HG02973 (cell line): ENCODE measurements around the gene CAMK2D.

ENCODE experiments used
- ATAC-seq: cut with Tn5 transposase; IDR thresholded peaks from one replicate; pipeline ENCODE4 v1.9.1; 2021; ENCODE audit warnings: moderate library complexity; ENCODE audit not compliant: unreplicated experiment

Gene CAMK2D

GRCh38 chr4:113643505-113643904 lies 118.0 kb downstream of the CAMK2D start:
- ATAC-seq = no peak

DNA sequence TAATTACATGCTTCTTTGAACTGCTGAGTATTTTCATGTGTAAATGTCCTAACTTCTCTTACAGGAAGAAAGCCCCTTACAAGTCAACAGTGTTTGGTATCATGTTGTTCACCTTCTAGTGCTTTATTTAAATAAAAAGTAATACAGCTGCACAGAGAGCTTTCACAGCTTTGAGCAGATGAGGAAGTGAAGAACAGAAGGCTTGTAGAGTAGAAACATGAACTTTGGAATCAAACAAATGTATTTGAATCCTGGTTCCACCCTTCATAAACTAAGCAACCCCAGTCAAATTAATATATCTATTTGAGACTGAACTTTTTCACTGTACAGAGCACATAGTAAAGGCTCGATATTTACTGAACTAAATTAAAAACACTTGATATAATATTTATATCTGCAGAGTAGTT lies 120.5 kb downstream of the CAMK2D start:
- ATAC-seq = peak; percentile 60

DNA sequence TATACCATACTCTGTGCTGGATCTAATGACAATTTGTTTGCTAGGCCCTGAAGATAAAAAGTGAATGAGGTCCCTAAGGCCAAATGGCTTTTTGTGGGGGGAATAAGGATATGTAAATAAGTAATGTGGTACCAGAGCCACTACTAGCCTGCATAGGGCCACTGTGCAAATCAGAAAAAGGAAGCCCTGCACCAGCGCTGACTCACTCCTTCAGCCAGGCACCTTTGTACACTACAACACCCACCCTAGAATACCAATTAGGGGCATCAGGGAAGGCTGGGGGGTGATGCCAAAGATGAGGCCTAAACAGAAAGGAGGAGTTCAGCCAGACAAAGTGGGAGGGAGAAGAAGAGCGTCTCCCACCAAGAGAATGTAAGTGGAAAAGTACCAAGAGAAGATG lies 122.2 kb downstream of the CAMK2D start:
- ATAC-seq = peak; percentile 29

DNA sequence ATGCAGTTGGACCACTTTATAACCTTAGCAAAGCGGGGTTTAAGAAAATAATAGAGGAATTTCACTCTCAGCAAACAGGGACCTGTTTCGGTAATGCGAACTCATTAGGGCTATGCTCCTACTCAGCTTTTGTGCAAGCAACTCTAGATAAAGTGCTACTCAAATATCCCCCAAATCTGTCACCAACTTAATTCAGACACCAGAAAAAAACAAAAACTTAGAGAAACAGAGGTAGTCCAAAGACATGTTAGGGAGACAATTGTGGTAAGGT lies 123.0 kb downstream of the CAMK2D start:
- no peak for ATAC-seq

DNA sequence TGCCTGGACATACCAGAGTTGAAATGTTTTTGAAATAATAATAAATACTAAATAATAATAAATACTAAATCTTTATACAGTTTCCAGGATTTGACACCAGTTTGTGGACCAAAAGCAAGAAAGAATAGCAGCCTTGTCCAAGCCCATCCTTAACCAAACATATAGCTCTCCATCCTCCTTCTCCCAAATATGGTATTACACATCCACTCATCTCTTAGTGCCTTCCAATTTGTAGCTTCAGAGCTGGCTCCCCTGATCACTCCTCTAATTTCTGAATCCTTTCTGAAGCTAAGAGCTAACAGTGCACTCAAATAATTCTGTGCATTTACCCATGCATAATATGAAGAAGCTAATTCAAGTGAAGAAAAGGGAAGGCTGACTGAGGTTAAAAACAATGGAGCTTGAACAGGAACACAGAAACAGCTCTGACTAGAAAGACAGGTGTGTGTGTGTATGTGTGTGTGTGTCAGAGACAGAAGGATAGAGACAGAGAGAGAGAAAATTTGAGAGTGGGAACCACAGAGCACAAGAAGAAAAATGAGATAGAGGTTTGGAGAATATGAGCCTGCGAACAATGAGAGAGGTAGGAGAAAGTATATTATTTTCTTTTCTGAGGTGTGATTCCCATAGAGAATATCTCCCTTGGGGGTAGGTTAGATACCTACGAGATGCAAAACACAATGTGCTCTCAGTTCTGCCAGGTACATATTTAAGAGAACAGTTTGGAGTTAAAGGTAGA lies 123.5 kb downstream of the CAMK2D start:
- no peak for ATAC-seq

- no peak for ATAC-seq
Observed at GRCh38 chr4:113637363-113637762, 124.2 kb downstream of the CAMK2D start.

DNA sequence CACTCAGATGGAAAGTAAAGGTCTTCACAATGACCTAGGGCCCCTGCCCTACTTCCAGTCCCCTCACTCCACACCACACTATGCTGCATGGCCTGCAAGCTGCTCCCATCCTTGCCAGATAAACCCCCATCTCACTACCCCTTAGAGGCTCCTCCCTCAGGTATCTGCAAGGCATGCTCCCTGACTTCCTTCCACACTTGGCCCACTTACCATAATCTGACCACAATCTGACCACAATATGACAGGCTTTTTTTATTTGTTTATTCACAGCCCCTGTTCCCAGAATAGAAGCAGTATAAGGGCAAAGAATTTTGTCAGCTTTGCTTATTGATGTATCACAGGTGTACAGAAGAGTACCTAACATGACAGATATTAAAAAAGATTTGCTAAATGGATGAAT lies 124.7 kb downstream of the CAMK2D start:
- ATAC-seq = peak; percentile 15

GRCh38 chr4:113636438-113636818 lies 125.1 kb downstream of the CAMK2D start:
- ATAC-seq = peak; percentile 39

DNA sequence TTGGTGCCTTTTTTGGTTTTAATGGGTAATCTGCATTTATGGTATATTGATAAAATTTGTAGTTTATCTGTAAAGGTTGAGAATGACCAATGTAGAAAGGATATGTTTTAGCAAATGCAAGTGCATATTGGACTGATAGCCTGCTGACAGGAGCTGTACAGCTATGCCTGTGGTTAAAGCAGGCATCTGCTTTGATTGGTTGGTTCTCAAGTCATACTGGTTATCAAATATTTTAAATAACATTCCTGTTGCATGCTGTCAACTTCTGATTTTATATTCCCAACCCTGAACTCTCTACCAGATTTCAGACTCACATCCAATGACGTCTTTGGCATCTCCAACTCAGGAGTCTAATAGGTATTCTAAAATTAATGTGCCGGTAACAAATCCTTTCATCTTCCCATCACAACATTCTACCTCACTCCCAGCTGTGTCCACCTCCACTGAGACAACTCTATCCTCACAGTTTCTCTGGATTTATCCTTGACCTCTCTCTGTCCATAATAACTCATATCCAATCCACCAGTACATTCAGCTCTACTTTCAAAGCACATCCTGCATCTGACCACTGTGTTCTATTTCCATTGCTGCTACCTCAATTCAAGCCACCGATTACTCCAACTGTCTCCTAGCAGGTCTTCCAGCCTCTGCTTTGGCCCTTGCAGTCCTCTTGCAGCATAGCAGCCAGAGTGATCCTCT lies 125.7 kb downstream of the CAMK2D start:
- no peak for ATAC-seq

- no peak for ATAC-seq
Observed at GRCh38 chr4:113634081-113634969, 127.2 kb downstream of the CAMK2D start.

DNA sequence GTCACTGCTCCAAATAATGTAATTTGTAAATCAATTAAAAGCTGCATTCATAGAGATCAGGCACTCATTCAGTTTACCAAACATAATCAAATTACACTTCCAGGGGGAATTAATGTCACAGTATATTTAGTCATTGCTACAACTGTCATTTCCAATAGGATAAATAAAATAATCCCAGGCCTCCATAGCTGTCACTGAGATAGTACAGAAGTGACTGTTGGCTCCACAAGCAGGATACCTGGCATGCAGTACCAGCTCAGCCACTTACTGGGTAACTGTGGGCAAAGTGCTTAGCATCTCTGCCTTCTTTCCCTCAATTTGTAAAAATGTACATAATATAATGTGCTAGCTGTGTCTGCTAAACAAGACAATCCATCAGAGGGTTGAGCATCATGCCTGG lies 128.1 kb downstream of the CAMK2D start:
- no peak for ATAC-seq

- ATAC-seq = no peak
Observed at GRCh38 chr4:113628711-113629110, 132.8 kb downstream of the CAMK2D start.

DNA sequence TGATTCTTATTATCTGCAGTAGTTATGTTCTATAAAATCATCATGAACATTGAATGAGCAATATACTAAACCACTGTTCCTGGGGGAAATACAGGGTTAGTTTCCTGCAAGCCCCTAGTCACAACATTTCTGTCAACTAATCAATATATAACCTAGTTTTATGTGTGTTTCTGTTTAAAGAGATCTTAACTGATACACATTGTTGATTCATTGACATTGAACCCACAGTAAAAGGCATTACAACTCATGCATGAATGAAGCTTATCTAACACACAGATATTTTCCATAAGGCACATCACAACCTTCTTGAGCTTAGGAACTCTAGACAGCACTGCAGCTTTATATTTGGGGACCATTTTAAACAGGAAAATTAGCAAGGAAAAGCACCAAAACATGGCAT lies 134.2 kb downstream of the CAMK2D start:
- no peak for ATAC-seq

DNA sequence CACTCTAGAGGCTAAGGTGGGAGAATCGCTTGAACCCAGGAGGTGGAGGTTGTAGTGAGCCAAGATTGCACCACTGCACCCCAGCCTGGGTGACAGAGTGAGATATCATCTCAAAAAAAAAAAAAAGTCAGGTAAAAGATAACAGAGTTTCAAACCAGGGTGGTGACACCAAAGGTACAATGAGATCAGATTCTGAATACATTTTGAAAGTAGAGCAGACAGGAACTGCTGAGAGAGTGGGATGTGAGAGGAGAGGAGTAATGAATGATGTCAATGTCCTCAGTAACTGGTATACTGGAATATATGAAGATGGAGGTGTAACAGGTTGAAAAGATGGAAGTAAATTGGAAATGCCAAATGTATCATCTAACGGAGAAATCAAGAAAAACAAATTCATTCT lies 135.6 kb downstream of the CAMK2D start:
- ATAC-seq = no peak

DNA sequence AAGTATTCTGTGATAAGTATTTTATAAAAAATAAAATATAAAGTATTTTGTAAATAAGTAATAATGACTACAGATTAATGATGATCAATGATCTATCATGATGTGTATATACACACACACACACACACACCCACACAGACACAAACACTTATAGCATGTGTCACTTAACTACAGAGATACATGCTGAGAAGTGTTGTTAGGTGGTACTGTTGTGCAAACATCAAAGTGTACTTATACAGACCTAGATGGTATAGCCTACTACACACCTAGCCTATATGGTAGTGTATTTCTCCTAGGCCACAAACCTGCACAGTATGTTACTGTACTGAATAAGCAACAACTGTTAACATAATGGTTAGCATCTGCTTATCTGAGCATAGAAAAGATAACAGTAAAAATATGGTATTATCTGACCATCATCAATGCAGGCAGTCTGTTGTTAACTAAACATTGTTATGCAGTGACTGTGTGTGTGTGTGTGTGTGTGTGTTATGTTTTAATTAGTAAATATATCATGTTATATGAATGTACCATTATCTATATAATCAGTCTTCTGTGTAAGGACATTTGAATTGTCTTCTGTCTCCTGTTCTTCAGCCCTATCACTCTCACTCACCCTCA lies 138.2 kb downstream of the CAMK2D start:
- ATAC-seq = no peak

DNA sequence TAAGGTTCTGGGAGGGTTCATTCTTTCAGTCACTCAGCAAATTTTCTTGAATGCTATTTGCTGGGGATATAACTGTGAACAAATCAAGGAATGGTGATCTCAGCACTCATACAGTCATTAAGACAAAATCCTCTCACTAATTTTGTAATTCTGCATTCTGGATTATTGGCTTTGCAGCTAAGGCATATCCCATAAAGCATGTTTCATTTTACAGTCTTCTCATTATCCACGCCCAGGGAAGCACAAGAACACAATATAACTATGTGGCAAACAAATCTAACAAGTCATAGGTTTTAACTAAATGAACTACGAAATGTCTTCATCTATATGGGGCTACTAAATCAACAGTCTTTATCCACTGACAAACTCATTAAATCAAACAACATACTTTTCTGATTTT lies 139.9 kb downstream of the CAMK2D start:
- ATAC-seq = no peak

DNA sequence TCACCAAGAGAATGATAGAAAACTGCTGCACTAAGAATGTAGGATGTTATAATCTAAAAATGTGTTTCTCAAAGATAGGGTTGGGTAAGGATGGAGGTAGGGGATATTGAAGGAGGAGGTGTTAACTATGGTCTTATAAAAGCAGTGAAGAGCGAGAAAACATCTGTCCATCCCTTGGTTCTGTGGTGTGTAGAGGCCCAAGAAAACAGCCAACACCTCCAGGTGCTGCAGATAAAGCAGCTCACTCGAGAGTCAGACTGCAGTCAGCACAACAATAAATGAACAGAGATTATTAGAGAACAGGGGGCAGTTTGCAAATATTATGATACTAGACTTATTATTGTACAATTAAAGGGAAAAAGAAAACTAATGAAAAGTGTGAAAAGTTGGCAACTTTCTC lies 141.5 kb downstream of the CAMK2D start:
- ATAC-seq = no peak

- ATAC-seq = no peak
Observed at GRCh38 chr4:113619526-113619925, 142.0 kb downstream of the CAMK2D start.

DNA sequence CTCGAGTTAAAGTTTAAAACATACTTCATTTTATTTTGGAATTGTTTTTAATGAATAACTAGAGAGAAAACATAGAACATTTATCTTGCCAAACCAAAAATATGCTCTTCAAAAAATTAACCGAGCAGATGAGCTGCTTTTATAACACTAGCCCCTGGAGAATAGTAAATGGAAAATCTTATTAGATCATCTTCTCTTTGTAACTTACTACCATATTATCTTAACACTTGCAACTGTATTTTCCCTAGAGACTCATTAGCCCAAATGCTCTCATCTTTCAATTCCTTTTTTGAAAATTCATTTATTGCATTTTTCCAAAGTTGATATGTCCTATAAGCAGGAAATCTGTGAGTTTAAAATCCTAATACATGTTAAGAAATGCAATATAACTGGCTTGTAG lies 143.3 kb downstream of the CAMK2D start:
- no peak for ATAC-seq

DNA sequence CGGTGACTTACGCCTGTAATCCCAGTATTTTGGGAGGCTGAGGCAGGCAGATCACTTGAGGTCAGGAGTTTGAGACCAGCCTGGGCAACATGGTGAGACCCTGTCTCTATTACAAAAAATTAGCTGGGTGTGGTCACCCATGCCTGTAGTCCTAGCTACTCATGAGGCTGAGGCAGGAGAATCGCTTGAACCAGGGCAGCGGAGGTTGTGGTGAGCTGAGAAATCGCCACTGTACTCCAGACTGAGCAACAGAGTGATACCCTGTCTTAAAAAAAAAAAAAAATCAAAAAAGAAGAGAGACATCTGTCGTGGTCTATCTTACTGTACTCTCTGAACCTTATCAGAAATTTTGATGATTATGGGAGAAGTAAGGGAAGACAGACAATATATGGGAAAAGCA lies 144.3 kb downstream of the CAMK2D start:
- ATAC-seq = no peak

- ATAC-seq = no peak
Observed at GRCh38 chr4:113616443-113616842, 145.1 kb downstream of the CAMK2D start.

GRCh38 chr4:113614414-113614813 lies 147.1 kb downstream of the CAMK2D start:
- ATAC-seq = no peak
